COR-L47 (cell line): ENCODE data around the gene NKAIN4.

Experiments used
- DNase-seq: peaks from one replicate; lab custom pipeline; 2025; lab: John Stamatoyannopoulos, UW

Gene NKAIN4

GRCh38 chr20:63218701-63219446 is 35.4 kb downstream of the NKAIN4 start:
- no peak for DNase-seq

GRCh38 chr20:63217706-63218105 is 36.6 kb downstream of the NKAIN4 start:
- peak; percentile 91 for DNase-seq

GRCh38 chr20:63216849-63217471 is 37.3 kb downstream of the NKAIN4 start:
- no peak for DNase-seq

GRCh38 chr20:63216041-63216848 is 38.0 kb downstream of the NKAIN4 start, which contains the start of gene YTHDF1:
Gene YTHDF1, minus strand, starts transcription at chr20:63216131. Its CDS starts 239 bp downstream, at chr20:63215892.
- peak; percentile 97 for DNase-seq

- peak; percentile 39 for DNase-seq
Observed at GRCh38 chr20:63215101-63216040, 38.9 kb downstream of the NKAIN4 start.

GRCh38 chr20:63214514-63214913 is 39.7 kb downstream of the NKAIN4 start:
- no peak for DNase-seq

GRCh38 chr20:63212792-63213191 is 41.5 kb downstream of the NKAIN4 start:
- no peak for DNase-seq

GRCh38 chr20:63212393-63212730 is 41.9 kb downstream of the NKAIN4 start:
- no peak for DNase-seq

GRCh38 chr20:63210011-63210605 is 44.2 kb downstream of the NKAIN4 start:
- DNase-seq: no peak

GRCh38 chr20:63208346-63208909 is 45.8 kb downstream of the NKAIN4 start:
- no peak for DNase-seq

GRCh38 chr20:63206878-63207277 is 47.4 kb downstream of the NKAIN4 start:
- DNase-seq: no peak

- DNase-seq: no peak
Observed at GRCh38 chr20:63205896-63206295, 48.4 kb downstream of the NKAIN4 start.

- no peak for DNase-seq
Observed at GRCh38 chr20:63204362-63204761, 49.9 kb downstream of the NKAIN4 start.

- DNase-seq: no peak
Observed at GRCh38 chr20:63202811-63203526, 51.3 kb downstream of the NKAIN4 start.

GRCh38 chr20:63202021-63202420 is 52.2 kb downstream of the NKAIN4 start:
- no peak for DNase-seq

- no peak for DNase-seq
Observed at GRCh38 chr20:63198606-63199005, 55.7 kb downstream of the NKAIN4 start.

- no peak for DNase-seq
Observed at GRCh38 chr20:63196768-63197470, 57.3 kb downstream of the NKAIN4 start.

GRCh38 chr20:63194797-63195173 is 59.5 kb downstream of the NKAIN4 start:
- no peak for DNase-seq

- no peak for DNase-seq
Observed at GRCh38 chr20:63194007-63194796, 60.1 kb downstream of the NKAIN4 start.
